Hematopoietic multipotent progenitor cell (in vitro differentiated cells): Measurements from ENCODE around the gene PYGB. TPM values are rescaled to one million over a fixed set of nuclear protein-coding genes. Genes with fewer than 3 reads are reported as not detected.
A peak's percentile ranks its signal among the peaks of the same experiment; 100 is the strongest.
"Not testable (repeated sequence)": the region's sequence is repeated elsewhere in the genome, so short reads cannot be mapped to it uniquely, and the experiment has no call there.

Experiments
- DNase-seq, 3 donors: peaks; one replicate each; pipeline ENCODE4 v3.0.0-alpha.2; 2011 to 2015; ENCODE audit warnings: low read depth in 2 of 3, low spot score in 2 of 3
- total RNA-seq: library from RNA; depleted of rRNA; stranded (reverse); fragments of >200 nt; gene quantifications from one replicate; pipeline ENCODE4 v1.2.3, GENCODE V29; 2012

The PYGB gene
- total RNA-seq, 1 donor: 31.5 TPM

DNA sequence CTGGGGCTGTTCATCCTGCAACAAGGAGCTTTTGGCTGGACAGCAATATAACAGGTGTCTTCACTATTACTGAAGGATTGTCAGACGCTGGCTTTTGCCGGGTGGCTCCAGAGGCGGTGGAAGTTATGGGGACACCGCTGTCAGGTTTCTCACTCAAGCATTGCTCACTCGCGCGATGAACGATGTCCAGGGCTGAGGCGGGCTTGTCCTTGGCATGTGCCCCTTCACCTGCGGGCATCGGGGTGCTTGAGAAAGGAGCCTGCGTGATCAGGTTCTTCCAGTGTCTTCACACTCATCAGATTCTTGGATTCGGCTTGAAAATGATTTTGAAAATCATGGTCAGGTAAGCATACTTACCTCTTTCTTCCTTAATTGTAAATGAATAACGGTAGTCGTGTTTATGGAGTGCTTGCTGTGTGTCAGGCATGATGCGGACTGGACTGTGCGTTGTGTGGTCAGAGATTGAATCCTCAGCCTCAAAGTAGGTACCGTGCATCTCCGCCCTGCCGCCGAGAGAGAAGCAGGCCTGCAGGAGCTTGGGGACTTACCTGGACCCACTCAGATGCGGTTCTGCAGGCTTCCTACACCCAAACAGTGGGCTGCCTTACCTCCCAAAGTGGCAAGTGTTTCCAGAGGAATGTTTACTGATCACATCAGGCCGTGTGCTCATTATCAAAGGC, 18.3 kb upstream of the PYGB start:
- no peak for DNase-seq

GRCh38 chr20:25230166-25230831, 17.6 kb upstream of the PYGB start:
- no peak for DNase-seq

GRCh38 chr20:25233016-25233772, 14.7 kb upstream of the PYGB start:
- DNase-seq: no peak

DNA sequence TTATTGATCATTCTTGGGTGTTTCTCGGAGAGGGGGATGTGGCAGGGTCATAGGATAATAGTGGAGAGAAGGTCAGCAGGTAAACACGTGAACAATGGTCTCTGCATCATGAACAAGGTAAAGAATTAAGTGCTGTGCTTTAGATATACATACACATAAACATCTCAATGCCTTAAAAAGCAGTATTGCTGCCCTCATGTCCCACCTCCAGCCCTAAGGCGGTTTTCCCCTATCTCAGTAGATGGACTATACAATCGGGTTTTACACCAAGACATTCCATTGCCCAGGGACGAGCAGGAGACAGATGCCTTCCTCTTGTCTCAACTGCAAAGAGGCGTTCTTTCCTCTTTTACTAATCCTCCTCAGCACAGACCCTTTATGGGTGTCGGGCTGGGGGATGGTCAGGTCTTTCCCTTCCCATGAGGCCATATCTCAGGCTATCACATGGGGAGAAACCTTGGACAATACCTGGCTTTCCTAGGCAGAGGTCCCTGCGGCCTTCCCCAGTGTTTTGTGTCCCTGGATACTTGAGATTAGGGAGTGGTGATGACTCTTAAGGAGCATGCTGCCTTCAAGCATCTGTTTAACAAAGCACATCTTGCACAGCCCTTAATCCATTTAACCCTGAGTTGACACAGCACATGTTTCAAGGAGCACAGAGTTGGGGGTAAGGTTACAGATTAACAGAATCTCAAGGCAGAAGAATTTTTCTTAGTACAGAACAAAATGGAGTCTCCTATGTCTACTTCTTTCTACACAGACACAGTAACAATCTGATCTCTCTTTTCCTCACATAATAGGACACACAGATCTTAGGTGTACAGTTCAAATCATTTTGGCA, 13.7 kb upstream of the PYGB start:
- not testable (repeated sequence) for DNase-seq

- no peak for DNase-seq
Measured at GRCh38 chr20:25236450-25237304, 11.2 kb upstream of the PYGB start.

DNA sequence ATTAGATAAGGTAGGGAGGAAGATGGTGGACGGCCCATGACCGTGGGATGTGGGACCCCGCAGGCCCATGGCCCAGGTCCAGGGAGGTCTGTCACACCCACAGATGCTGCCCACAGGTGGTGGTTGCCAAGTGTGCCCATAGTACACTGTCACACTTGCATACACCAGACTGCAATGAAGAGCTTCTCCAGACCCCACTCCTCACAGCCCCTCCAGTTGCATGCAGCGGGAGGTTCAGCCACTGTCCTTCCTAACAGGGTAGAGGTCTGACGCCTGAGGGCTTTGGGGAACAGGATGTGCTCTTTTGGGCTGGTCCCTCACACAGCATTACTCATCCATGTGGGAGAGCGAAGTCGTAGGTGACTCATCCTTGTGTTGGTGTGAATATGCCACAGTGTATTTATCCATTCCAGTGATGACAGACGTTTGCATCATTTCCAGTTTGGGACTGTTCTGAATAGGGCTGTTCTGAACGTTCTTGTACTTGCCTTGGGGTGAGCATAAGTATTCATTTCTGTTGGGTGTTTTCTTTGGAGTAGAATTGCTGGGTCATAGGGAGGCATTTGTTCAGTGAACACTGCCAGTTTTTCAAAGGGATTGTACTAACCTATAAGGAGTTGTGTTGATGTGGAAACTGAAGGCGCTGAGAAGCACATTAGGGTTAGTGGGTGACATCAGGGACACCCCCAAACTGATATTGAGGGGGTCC, 10.1 kb upstream of the PYGB start:
- DNase-seq: peak in 1 of 3 donors; percentile 26

DNA sequence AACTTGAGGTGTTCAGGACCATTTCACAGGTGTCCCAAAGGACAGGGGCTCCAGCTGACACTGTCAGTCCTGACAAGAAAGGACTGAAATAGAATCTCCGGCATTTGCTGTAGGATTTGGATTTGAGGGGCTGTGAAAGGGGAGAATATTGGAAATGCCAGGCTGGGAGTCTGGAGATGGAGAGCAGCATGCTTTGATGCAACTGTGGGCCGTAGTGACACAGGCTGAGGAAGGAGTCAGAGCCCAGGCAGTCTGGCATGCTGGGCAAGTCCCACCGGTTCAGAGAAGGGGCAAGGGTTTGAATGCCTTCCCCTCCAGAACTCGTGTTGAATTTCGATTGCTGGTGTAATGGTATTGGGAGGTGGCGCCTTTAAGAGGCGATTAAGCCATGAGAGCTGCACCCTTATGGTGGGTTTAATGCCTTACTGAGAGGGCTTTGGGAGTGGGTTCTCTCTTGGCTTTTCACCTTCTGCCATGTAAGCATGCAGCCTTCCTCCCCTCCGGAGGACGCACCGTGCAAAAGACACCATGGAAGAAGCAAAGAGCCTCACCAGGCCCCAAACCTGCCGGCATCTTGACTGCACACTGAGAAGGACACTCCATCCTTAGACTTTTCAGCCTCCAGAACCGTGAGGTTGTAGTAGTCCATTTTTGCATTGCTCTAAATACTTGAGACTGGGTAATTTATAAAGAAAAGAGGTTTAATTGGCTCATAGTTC, 9.4 kb upstream of the PYGB start:
- no peak for DNase-seq

DNA sequence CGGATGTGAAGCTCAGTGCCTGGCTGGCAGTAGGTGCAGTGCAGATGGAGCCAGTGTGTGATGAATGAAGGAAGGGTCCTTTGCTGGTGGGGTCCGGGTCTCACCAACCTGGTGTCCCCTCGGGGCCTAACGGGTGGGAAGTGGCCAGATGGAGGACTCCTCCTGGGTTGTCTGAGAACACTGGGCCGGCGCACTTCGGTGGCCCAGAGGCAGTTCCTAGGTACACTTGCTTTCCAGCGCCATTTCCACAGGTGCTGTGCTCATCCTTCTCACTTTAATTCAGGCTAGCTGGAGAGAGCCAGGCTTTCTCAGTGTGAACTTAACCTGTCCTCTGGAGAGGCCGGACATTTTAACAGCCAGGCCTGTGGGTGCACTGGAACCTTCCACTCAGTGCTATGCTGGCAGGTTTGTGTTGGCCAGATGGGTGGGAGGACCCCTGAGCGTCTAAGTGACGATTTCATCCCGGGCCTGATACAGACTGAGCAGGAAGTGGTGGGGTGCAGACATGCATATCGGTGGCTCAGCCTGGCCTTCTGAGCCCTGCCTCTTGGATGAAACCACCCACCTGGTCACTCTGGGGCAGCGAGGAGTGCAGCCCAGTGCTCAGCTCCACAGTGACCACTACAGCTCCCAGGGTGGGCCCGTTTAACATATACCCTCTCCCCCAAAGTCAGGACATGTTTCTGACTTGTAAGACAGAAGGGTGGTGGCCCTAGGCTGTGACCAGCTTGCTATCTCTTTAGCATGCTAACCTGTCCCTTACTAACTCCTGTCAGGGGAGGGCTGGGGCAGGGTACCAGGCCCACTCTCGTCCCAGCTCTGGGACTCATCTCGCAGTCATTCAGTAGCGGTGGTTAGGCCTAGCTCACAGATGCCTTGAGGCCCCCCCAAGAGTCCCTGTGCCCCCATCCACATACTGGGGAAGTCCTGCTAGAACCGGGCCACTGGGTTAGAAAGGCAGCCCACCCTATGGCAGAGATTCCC, 8.2 kb upstream of the PYGB start:
- no peak for DNase-seq

DNA sequence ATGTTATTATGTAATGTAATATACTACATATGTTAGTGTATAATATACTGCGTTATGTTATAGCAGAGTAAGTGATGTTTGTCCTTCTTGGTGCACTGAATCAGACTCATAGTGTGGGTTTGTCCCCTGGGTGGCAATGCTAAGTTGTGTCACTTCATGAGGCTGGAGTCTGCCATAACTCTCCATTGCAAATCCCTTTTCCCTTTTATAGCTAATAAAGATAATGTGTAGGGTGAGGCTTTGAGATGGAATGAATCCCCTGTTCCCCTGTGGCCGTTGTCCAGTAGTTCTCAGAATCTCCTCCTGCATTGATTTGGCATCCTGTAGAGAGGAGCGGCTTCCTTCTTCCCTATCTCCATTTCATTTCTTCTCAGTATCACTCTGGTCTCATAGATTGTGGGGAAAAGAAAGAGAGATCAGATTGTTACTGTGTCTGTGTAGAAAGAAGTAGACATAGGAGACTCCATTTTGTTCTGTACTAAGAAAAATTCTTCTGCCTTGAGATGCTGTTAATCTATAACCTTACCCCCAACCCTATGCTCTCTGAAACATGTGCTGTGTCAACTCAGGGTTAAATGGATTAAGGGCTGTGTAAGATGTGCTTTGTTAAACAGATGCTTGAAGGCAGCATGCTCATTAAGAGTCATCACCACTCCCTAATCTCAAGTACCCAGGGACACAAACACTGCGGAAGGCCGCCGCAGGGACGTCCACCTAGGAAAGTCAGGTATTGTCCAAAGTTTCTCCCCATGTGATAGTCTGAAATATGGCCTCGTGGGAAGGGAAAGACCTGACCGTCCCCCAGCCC, 6.8 kb upstream of the PYGB start:
- not testable (repeated sequence) for DNase-seq

DNA sequence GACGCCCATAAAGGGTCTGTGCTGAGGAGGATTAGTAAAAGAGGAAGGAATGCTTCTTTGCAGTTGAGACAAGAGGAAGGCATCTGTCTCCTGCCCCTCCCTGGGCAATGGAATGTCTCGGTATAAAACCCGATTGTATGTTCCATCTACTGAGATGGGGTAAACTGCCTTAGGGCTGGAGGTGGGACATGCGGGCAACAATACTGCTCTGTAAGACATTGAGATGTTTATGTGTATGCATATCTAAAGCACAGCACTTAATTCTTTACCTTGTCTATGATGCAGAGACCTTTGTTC, 6.3 kb upstream of the PYGB start:
- DNase-seq: not testable (repeated sequence)

DNA sequence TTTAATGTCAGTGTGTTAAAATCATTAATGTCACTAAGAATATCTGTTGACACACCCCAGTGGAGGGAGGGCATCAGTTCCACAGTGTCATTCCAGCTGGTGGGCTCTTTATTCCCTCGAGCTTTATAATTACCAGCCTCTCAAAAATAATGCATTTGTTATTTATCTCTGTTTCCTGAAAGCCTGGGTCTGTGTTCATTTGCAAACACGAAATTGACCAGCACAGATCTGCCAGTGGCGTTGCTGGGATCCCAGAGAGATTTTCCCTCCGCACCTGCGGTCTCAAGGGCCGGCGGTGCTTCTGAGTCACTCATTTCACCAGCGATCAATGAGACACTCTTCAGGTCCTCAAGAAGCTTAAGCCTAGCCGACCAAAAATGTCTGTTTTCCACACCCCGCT, 5.7 kb upstream of the PYGB start:
- DNase-seq: no peak

DNA sequence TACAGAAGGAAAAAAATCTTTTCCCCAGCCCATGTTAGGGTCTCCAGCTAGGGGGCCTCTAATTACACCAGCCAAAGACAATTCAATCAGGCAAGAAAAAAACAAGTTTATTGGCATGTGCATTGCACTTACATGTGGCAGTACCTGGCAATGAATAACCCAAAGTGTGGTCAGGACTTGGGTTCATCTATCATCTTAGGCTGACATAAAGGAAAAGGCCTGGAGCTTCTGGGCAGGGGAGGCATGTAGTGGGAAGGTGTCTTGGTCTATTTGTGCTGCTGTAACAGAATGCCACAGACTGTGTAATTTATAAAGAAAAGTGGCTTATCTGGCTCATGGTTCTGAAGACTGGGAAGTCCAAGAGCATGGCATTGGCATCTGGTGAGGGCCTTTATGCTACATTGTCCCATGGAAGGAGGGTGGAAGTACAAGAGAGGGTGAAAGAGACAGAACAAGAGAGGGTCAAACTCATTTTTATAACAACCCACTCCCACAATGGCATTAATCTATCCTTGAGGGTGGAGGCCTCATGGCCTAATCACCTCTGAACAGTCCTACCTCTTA, 4.4 kb upstream of the PYGB start:
- no peak for DNase-seq

GRCh38 chr20:25244976-25245375, 2.9 kb upstream of the PYGB start:
- DNase-seq: no peak

DNA sequence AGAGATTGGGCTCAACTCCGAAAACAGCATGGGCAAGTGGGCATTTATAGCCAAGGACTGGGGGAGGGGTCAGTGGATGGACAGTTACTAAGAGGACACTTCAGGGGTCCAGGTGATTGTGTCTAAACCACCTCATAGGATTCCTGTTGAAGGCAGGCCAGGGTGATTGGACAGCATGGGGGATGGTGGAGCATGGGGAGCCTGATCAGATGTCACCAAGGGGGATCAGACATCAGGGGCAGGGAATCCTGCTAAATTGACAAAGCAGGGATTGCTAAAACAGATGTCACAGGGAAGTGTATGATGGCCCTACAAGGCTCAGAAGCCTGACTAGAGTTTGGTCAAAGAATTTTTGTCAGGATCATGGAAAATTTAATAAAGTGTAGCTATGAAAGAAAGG, 2.4 kb upstream of the PYGB start:
- DNase-seq: no peak

DNA sequence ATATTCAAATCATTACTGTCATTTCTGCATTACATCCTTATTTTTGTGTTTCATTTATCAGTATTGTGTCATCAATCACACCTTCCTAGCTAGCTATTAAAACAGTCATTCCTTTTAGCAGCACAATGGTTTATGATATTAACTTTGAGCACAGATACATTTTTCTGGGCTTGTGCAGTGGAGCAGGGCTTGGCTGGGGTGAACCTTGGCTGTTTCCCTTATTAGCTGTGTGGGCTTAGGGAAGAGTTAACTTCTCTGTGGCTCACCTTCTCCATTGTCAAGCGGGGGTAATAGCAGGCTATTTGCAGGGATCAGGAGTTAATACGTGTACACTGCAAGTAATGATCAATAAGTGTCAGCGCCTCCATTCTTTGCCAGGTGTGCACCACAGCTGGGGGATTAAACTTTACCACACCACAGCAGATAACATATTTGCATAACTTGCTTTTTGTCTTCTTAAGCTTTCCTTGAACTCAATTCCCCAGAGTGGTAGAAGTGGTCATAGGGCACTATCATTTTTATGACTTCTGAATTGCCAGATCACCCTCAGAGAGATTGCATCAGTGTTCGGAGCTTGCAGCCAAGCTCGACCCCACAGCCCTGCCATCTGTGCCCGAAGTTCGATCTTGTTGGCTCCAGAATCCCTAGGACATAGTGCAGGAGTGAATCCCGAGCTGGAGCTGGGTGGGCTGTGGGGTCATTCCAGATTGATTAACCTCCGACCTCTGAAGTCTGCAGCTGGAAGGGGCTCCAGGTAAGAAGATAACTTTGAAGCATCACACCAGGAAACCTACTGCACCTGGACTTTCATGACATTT, 1.5 kb upstream of the PYGB start:
- no peak for DNase-seq
